Astrocyte (in vitro differentiated cells and primary cell): ENCODE results near the gene LIN7C. TPM values are rescaled to one million over a fixed set of nuclear protein-coding genes. Genes with fewer than 3 reads are reported as not detected.

ENCODE experiments used
- DNase-seq: peaks from one replicate; pipeline ENCODE4 v3.0.0-alpha.2; 2010; ENCODE audit warnings: low read depth
- FAIRE-seq: peaks from 2 replicates; lab custom pipeline; 2011; peaks lifted over from hg19 to GRCh38; lab: Jason Lieb, UNC
- H2AFZ ChIP-seq: 2 replicates; pipeline ENCODE4 v1.6.0; 2012; ENCODE audit warnings: low read depth, low read length, inconsistent platforms
- H3K27ac ChIP-seq: 2 replicates; pipeline ENCODE4 v1.5.1; 2011; ENCODE audit warnings: low read depth, low read length, inconsistent platforms
- H3K27me3 ChIP-seq: 2 replicates; pipeline ENCODE4 v1.6.0; 2011; ENCODE audit warnings: low read length, inconsistent platforms; ENCODE audit not compliant: insufficient read depth
- H3K36me3 ChIP-seq: 2 replicates; pipeline ENCODE4 v1.5.1; 2011; ENCODE audit warnings: low read length, inconsistent platforms; ENCODE audit not compliant: insufficient read depth
- H3K4me1 ChIP-seq: 2 replicates; pipeline ENCODE4 v1.5.1; 2011; ENCODE audit warnings: low read length, inconsistent platforms; ENCODE audit not compliant: insufficient read depth
- H3K4me2 ChIP-seq: 2 replicates; pipeline ENCODE4 v1.6.0; 2012; ENCODE audit warnings: low read length, inconsistent platforms
- H3K4me3 ChIP-seq: 2 replicates; pipeline ENCODE4 v1.5.1; 2011; ENCODE audit warnings: low read depth, mild to moderate bottlenecking, low read length, inconsistent platforms; ENCODE audit not compliant: insufficient read depth
- H3K79me2 ChIP-seq: 2 replicates; pipeline ENCODE4 v1.6.0; 2012; ENCODE audit warnings: mild to moderate bottlenecking, low read length, inconsistent platforms; ENCODE audit not compliant: insufficient read depth
- H3K9ac ChIP-seq: 2 replicates; pipeline ENCODE4 v1.6.0; 2012; ENCODE audit warnings: mild to moderate bottlenecking, low read length, inconsistent platforms
- H3K9me3 ChIP-seq: 2 replicates; pipeline ENCODE4 v1.5.1; 2012; ENCODE audit warnings: low read depth, mild to moderate bottlenecking, low read length, inconsistent platforms; ENCODE audit not compliant: insufficient read depth
- H4K20me1 ChIP-seq: 2 replicates; pipeline ENCODE4 v1.6.0; 2012; ENCODE audit warnings: low read length, inconsistent platforms; ENCODE audit not compliant: insufficient read depth
- H3K27ac Mint-ChIP-seq: one replicate; pipeline ENCODE4 v1.8.0; 2021; ENCODE audit warnings: mild to moderate bottlenecking, mixed read lengths; ENCODE audit not compliant: unreplicated experiment
- H3K27me3 Mint-ChIP-seq: one replicate; pipeline ENCODE4 v1.8.0; 2021; ENCODE audit warnings: low read depth, mixed read lengths; ENCODE audit not compliant: unreplicated experiment
- H3K36me3 Mint-ChIP-seq: one replicate; pipeline ENCODE4 v1.8.0; 2021; ENCODE audit warnings: low read depth, mixed read lengths; ENCODE audit not compliant: unreplicated experiment
- H3K4me1 Mint-ChIP-seq: one replicate; pipeline ENCODE4 v1.8.0; 2021; ENCODE audit warnings: low read depth, mixed read lengths; ENCODE audit not compliant: unreplicated experiment
- H3K4me3 Mint-ChIP-seq: one replicate; pipeline ENCODE4 v1.8.0; 2021; ENCODE audit warnings: mild to moderate bottlenecking, moderate library complexity, mixed read lengths; ENCODE audit not compliant: unreplicated experiment
- H3K9me3 Mint-ChIP-seq: one replicate; pipeline ENCODE4 v1.8.0; 2021; ENCODE audit warnings: mild to moderate bottlenecking, mixed read lengths; ENCODE audit not compliant: unreplicated experiment
- CTCF ChIP-seq: IDR thresholded peaks from 2 replicates; pipeline ENCODE4 v1.5.1; 2011; ENCODE audit warnings: low read depth, mild to moderate bottlenecking, inconsistent platforms, low read length, moderate library complexity; ENCODE audit not compliant: insufficient read depth
- EZH2 ChIP-seq: IDR thresholded peaks from 2 replicates; pipeline ENCODE4 v1.6.1; 2012; ENCODE audit warnings: mild to moderate bottlenecking, low read length, inconsistent platforms; ENCODE audit not compliant: insufficient read depth
- total RNA-seq: library from RNA; stranded (reverse); gene quantifications from 2 replicates; pipeline ENCODE4 v1.2.1, GENCODE V29; 2021

Gene LIN7C
- total RNA-seq, 1 donor from 2014 or later = 38.7 TPM

GRCh38 chr11:27497284-27497866 lies 9.2 kb downstream of the LIN7C start:
- Histone ChIP-seq H3K79me2 (peaks cover 29% of the 10 kb centered on the region), H3K4me2 (no peak overlapping the region), H3K9me3 (no peaks in the 10 kb centered on the region), H3K27ac (no peak overlapping the region), H3K4me3 (no peak overlapping the region), H4K20me1 (peaks cover 7% of the 10 kb centered on the region), H3K36me3 (peaks cover 33% of the 10 kb centered on the region), H3K4me1 (no peaks in the 10 kb centered on the region), H3K9ac (no peak overlapping the region), H3K27me3 (no peaks in the 10 kb centered on the region), H2AFZ (no peak overlapping the region)
- peak; percentile 55 for FAIRE-seq
- Mint-ChIP-seq H3K27ac (no peak overlapping the region), H3K4me3 (no peak overlapping the region), H3K9me3 (no peaks in the 10 kb centered on the region), H3K36me3 (peaks cover 2% of the 10 kb centered on the region), H3K27me3 (no peaks in the 10 kb centered on the region), H3K4me1 (no peaks in the 10 kb centered on the region)
- DNase-seq = peak; percentile 18
- peak; percentile 42 for TF ChIP-seq CTCF
- TF ChIP-seq EZH2 = no peak

- Histone ChIP-seq H3K27me3 (no peaks in the 10 kb centered on the region), H3K36me3 (peaks cover 32% of the 10 kb centered on the region), H3K4me1 (no peaks in the 10 kb centered on the region), H3K4me3 (no peak overlapping the region), H3K79me2 (peaks cover 22% of the 10 kb centered on the region), H3K4me2 (no peak overlapping the region), H4K20me1 (no peaks in the 10 kb centered on the region), H2AFZ (no peak overlapping the region), H3K9me3 (no peaks in the 10 kb centered on the region), H3K27ac (no peak overlapping the region), H3K9ac (no peak overlapping the region)
- H3K4me1 Mint-ChIP-seq = no peaks in the 10 kb centered on the region
- TF ChIP-seq CTCF (no peak), EZH2 (no peak)
- H3K27me3 Mint-ChIP-seq = no peaks in the 10 kb centered on the region
- H3K36me3 Mint-ChIP-seq = peaks cover 7% of the 10 kb centered on the region
- DNase-seq = peak; percentile 42
- no peak overlapping the region for H3K4me3 Mint-ChIP-seq
- H3K27ac Mint-ChIP-seq = no peak overlapping the region
- FAIRE-seq = no peak
- no peaks in the 10 kb centered on the region for H3K9me3 Mint-ChIP-seq
Observed at GRCh38 chr11:27496461-27496860, 10.1 kb downstream of the LIN7C start.

- peaks cover 32% of the 10 kb centered on the region for H3K36me3 ChIP-seq
Observed at GRCh38 chr11:27495710-27496300, 10.8 kb downstream of the LIN7C start.

More at GRCh38 chr11:27495710-27496300, 10.8 kb downstream of the LIN7C start:
- no peak overlapping the region for H3K4me3 Mint-ChIP-seq
- Histone ChIP-seq H3K4me1 (no peaks in the 10 kb centered on the region), H2AFZ (no peak overlapping the region), H4K20me1 (no peaks in the 10 kb centered on the region), H3K9ac (no peak overlapping the region), H3K27ac (no peak overlapping the region), H3K4me2 (no peak overlapping the region), H3K9me3 (no peaks in the 10 kb centered on the region), H3K27me3 (no peaks in the 10 kb centered on the region), H3K4me3 (no peak overlapping the region), H3K79me2 (peaks cover 17% of the 10 kb centered on the region)
- no peak overlapping the region for H3K27ac Mint-ChIP-seq
- no peaks in the 10 kb centered on the region for H3K9me3 Mint-ChIP-seq
- H3K27me3 Mint-ChIP-seq = no peaks in the 10 kb centered on the region
- DNase-seq (no peak), FAIRE-seq (no peak)
- H3K4me1 Mint-ChIP-seq = no peaks in the 10 kb centered on the region
- H3K36me3 Mint-ChIP-seq = peaks cover 7% of the 10 kb centered on the region
- TF ChIP-seq CTCF (no peak), EZH2 (no peak)
